GM12892 (cell line): ENCODE data around the gene WIPF2.

Experiments
- DNase-seq: peaks from one replicate; pipeline ENCODE4 v3.0.0; 2011; ENCODE audit not compliant: insufficient read length
- FAIRE-seq: peaks from 2 replicates; lab custom pipeline; 2011; peaks lifted over from hg19 to GRCh38; lab: Jason Lieb, UNC
- POLR2A ChIP-seq: IDR thresholded peaks from 2 replicates; pipeline ENCODE4 v1.6.1; 2011; ENCODE audit warnings: low read depth, low read length, control low read depth
- POLR2AphosphoS5 ChIP-seq: IDR thresholded peaks from 2 replicates; pipeline ENCODE4 v1.6.1; 2011; ENCODE audit warnings: low read depth, low read length, control low read depth
- TAF1 ChIP-seq: IDR thresholded peaks from 2 replicates; pipeline ENCODE4 v1.6.1; 2011; ENCODE audit warnings: low read depth, mild to moderate bottlenecking, control low read depth, low read length, borderline replicate concordance

Gene WIPF2

GRCh38 chr17:40316571-40317344 is 97.7 kb downstream of the WIPF2 start:
- no peak for DNase-seq
- no peak for FAIRE-seq
- TF ChIP-seq TAF1, result no peak
- TF ChIP-seq POLR2A, result no peak
- TF ChIP-seq POLR2AphosphoS5, result no peak

DNA sequence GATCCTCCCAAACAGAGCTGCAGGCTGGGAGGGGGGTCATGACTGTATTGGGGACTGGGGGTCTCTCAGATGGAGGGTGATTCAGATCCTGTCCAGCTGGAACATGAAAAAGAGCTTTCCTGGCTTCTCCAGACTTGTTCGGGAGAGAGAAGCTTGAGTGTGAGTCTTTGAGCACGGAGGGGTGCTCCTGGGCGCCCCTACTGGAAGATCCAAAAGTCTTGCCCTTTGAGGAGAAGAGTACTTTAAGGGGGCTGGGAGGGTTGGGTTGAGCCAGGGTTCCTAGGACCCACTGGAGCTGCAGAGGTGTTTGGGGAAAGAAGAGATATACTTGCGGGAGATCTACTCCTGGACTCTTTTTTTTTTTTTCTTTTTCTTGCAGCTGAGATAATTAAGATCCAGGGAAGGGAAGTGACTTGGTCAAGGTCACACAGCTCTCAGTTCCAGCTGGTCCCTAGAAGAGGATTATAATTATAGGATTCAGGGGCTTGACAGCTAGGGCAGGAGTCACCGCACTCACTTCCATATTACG is 98.3 kb downstream of the WIPF2 start:
- DNase-seq, result no peak
- TF ChIP-seq POLR2AphosphoS5 (no peak), TAF1 (no peak), POLR2A (no peak)
- no peak for FAIRE-seq

- TF ChIP-seq POLR2A (peak; percentile 60; the same call in 1 of the 2 replicates), POLR2AphosphoS5 (no peak), TAF1 (0 out of 2 replicates have a peak, but pooled peaks have one; percentile 29)
Measured at GRCh38 chr17:40317880-40318829, 99.1 kb downstream of the WIPF2 start.

DNA sequence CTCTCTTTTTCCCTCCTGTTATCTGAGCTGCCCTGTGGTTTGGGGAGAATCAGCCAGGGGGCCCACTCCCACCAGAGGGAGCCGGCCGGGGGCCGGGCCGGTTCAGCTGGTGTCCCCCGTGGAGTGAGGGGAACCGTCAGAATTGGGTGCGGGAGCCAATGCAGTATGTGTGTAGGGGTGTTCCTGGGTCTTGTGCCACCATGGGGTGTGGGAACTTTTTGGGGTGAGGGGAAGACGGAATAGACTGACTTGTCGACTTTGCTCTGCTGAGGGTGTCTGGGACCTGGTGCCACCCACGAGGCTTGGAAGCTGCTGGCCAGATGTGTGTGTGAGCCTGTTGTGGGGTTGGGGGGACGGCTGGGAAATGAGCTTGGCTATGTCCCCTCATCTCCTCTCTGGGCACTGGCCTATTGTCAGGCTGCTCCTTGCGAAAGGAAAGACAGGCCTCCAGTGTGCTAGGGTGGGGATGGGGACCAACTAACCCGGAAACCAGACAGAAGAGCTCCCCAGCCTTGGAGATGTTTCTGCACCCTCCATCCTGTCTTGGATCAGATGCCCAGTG is 99.8 kb downstream of the WIPF2 start:
- DNase-seq (no peak), FAIRE-seq (peak; percentile 74)
- TF ChIP-seq TAF1 (no peak), POLR2AphosphoS5 (no peak), POLR2A (no peak)

More at GRCh38 chr17:40317880-40318829, 99.1 kb downstream of the WIPF2 start:
- peak; percentile 98 for DNase-seq
- FAIRE-seq, result peak; percentile 98

GRCh38 chr17:40319651-40320540 is 100.8 kb downstream of the WIPF2 start:
- TF ChIP-seq TAF1, result no peak
- TF ChIP-seq POLR2AphosphoS5, result no peak
- TF ChIP-seq POLR2A, result no peak
- FAIRE-seq, result no peak
- DNase-seq, result no peak

GRCh38 chr17:40320756-40321523 is 101.8 kb downstream of the WIPF2 start:
- FAIRE-seq, result peak; percentile 21
- no peak for TF ChIP-seq POLR2A
- no peak for TF ChIP-seq TAF1
- TF ChIP-seq POLR2AphosphoS5, result no peak
- no peak for DNase-seq

DNA sequence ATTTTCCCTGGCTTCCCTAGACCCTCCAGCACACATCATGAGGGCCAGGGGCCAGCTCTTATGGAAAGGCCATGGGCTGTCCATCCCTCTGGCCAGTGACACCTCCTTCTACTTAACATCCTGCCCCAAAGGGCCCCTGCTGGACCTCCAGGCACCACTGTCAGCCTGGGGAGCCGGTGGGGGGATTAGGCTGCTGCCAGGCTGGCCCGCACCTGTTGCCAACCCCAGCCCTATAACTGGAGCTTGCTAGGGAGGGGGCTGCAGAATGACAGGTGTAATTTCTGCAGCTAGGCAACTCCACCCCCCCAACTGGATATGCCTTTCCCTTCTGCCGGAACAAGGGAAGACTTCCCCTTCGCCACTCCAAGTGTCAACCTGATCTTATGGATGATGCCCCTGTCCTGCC is 102.4 kb downstream of the WIPF2 start:
- DNase-seq, result no peak
- FAIRE-seq, result peak; percentile 46
- TF ChIP-seq POLR2A (no peak), TAF1 (no peak), POLR2AphosphoS5 (no peak)

DNA sequence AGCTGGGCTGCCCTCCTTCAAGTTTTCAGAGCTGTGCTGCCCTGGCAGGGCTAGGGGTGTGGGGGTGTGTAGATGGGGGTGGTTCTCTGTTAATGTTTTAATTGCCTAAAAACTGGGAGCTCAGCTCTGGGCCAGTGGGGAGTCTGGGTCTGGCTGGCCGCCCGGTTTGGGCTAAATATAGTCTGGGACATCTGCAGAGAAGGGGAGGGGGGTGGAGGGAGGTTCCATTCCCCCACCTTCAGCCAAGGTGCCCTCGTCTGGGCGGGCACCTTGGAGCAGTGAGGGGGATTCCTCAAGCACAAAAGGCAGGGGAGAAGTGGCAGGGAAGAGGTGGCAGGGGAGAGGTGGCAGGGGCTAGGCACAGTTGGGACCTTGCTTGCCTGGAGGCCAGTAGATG is 102.9 kb downstream of the WIPF2 start:
- no peak for FAIRE-seq
- no peak for DNase-seq
- no peak for TF ChIP-seq POLR2A

DNA sequence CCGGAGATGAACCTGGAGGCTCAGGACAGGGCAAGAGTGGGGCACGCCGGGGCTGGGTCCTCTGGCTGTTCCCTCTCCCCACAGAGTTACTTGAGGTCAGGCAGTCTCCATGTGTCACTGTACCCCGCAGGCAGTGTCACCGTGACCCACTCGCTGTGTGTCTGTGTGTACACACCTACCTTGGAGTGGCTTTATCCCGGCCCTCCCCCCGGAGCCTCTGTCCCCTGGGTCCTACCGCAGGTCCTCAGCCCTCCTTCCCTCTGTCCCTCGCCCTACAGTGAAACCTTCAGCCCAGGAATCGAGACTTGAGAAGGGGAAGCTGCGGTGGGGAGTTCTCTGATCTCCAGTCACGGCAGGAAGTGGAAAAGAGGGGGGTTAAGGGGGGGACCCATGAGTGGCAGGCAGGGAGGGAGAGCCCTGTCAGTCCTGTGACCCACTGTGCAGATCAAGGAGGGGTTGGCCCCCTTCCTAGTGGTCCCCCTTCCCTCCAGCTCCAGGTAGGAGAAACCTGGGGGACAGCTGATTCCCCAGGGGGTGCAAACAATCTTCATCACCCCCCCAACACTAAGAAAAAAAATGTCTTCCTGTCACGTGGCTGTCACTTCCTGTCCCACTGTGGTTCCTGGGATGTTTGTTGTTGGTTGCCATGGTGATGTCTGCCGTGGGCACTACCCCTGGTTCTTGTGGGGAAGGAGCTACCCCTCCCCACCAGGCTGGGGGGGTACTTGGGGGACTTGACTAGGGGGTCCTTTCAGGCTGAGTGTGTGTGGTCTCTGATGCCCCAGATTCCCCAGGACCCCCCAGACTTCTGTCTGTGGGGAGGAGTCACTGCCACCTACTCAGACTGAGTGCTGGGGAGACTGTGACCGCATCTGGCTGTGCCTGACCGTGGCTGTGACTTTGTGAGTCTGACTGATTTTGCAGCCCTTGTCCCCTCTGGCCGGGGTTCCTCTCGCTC is 103.5 kb downstream of the WIPF2 start:
- DNase-seq (peak; percentile 81), FAIRE-seq (peak; percentile 95)
- peak; percentile 84; the same call in 1 of the 2 replicates for TF ChIP-seq POLR2A
- peak; percentile 89 for TF ChIP-seq POLR2AphosphoS5
- peak; percentile 66; the same call in 1 of the 2 replicates for TF ChIP-seq TAF1
